HepG2 (cell line): ENCODE results near the gene HBB. TPM values are rescaled to one million over a fixed set of nuclear protein-coding genes. Genes with fewer than 3 reads are reported as not detected.

Experiments
- ATAC-seq: fragments of 200-7000 bp; cut with Tn5 transposase; 3 replicates; pipeline ENCODE4 v1.9.1; 2020; ENCODE audit warnings: mild to moderate bottlenecking, moderate library complexity
- BruUV-seq: library from RNA; stranded (reverse); fragments of 400-500 nt; replicated peaks from 2 replicates; lab custom pipeline; 2021; lab: Mats Ljungman, UMichigan
- CTCF ChIA-PET: fragments of 300-600 bp; formaldehyde crosslinking; extraction: SDS; loops from one replicate; lab custom pipeline; 2021; ENCODE audit warnings: low total read pairs, inconsistent platforms, low intra/inter-chr PET ratio; lab: Yijun Ruan, JAX
- POLR2A ChIA-PET: fragments of 350-600 bp; sonication (Branson Sonifier 250); formaldehyde crosslinking; loops from one replicate; lab custom pipeline; 2020; ENCODE audit warnings: antibody characterized with exemption, inconsistent platforms; lab: Yijun Ruan, JAX
- DNase-seq: peaks from one replicate; pipeline ENCODE4 v3.0.0-alpha.2; 2015; ENCODE audit warnings: low spot score
- FAIRE-seq: peaks from 3 replicates; lab custom pipeline; 2011; peaks lifted over from hg19 to GRCh38; lab: Jason Lieb, UNC
- H2AFZ ChIP-seq: one replicate; pipeline ENCODE4 v1.6.1; 2011; ENCODE audit warnings: low read length, inconsistent platforms
- H3K27ac ChIP-seq: fragments of 300-600 bp; 3 replicates; pipeline ENCODE4 v1.8.0; 2011; ENCODE audit warnings: mixed run types, mild to moderate bottlenecking, mixed read lengths, low read length, inconsistent platforms; ENCODE audit not compliant: insufficient read depth; ENCODE audit errors: extremely low read length
- H3K27me3 ChIP-seq, 2 experiments: fragments of 200-600 bp in 1 of 2; 2 replicates in 1 of 2; 3 replicates in 1 of 2; pipeline versions ENCODE4 v1.6.0 to v1.8.0; 2011; ENCODE audit warnings: low read length in 2 of 2, mild to moderate bottlenecking in 2 of 2, moderate library complexity in 2 of 2, inconsistent platforms in 1 of 2; ENCODE audit not compliant: insufficient read depth in 2 of 2, control insufficient read depth in 1 of 2
- H3K36me3 ChIP-seq, 2 experiments: fragments of 200-600 bp in 1 of 2; replicated peaks in 1 of 2; 2 replicates in 1 of 2; 3 replicates in 1 of 2; pipeline versions ENCODE4 v1.5.1 to v1.8.0; 2011; ENCODE audit warnings: low read length in 2 of 2, inconsistent platforms in 1 of 2; ENCODE audit not compliant: insufficient read depth in 2 of 2, control insufficient read depth in 1 of 2
- H3K4me1 ChIP-seq: 2 replicates; pipeline ENCODE4 v1.5.1; 2012; ENCODE audit warnings: low read length, inconsistent platforms; ENCODE audit not compliant: insufficient read depth
- H3K4me2 ChIP-seq: 2 replicates; pipeline ENCODE4 v1.6.0; 2011; ENCODE audit warnings: low read depth, low read length, inconsistent platforms
- H3K4me3 ChIP-seq, 3 experiments: fragments of 200-600 bp in 1 of 3; sonication (generic), shearing (Covaris generic) in 1 of 3; replicated peaks in 1 of 3; 2 replicates each; pipeline ENCODE4 v1.5.1; 2011 to 2016; ENCODE audit warnings: low read length in 3 of 3, inconsistent platforms in 2 of 3, low read depth in 2 of 3, mild to moderate bottlenecking in 2 of 3, control low read depth in 1 of 3, mixed read lengths in 1 of 3; ENCODE audit not compliant: insufficient read depth in 1 of 3
- H3K79me2 ChIP-seq: one replicate; pipeline ENCODE4 v1.6.1; 2011; ENCODE audit warnings: low read length, inconsistent platforms; ENCODE audit not compliant: insufficient read depth
- H3K9ac ChIP-seq: 2 replicates; pipeline ENCODE4 v1.6.0; 2011; ENCODE audit warnings: mild to moderate bottlenecking, low read depth, low read length, inconsistent platforms; ENCODE audit not compliant: insufficient read depth
- H3K9me3 ChIP-seq: 2 replicates; pipeline ENCODE4 v1.5.1; 2012; ENCODE audit warnings: mild to moderate bottlenecking, low read length
- H4K20me1 ChIP-seq: 2 replicates; pipeline ENCODE4 v1.6.0; 2011; ENCODE audit warnings: inconsistent platforms, mild to moderate bottlenecking, low read length, moderate library complexity; ENCODE audit not compliant: insufficient read depth
- ATF7-NPFF ChIP-seq: sonication (generic); formaldehyde crosslinking; IDR thresholded peaks from 2 replicates; pipeline ENCODE4 v1.8.1; 2023; ENCODE audit warnings: mild to moderate bottlenecking, low read depth, missing genetic modification reagents, moderate library complexity
- CEBPB ChIP-seq: IDR thresholded peaks from 2 replicates; pipeline ENCODE4 v1.6.1; 2011; ENCODE audit warnings: low read depth, low read length, improper control_type of control experiment, borderline replicate concordance
- CREB1 ChIP-seq, 2 experiments: fragments of 450-650 bp in 1 of 2; IDR thresholded peaks; 2 replicates each; pipeline ENCODE4 v1.6.1; 2016 to 2017; ENCODE audit warnings: control low read depth in 1 of 2, mild to moderate bottlenecking in 1 of 2, missing compliant biosample characterization in 1 of 2, missing genetic modification characterization in 1 of 2
- DMAP1 ChIP-seq: IDR thresholded peaks from 2 replicates; pipeline ENCODE4 v1.6.1; 2016
- MEIS2 ChIP-seq: sonication (generic); formaldehyde crosslinking; IDR thresholded peaks from 2 replicates; pipeline ENCODE4 v1.9.0; 2021; ENCODE audit warnings: mild to moderate bottlenecking, missing genetic modification reagents
- PATZ1 ChIP-seq: sonication (generic); formaldehyde crosslinking; IDR thresholded peaks from 2 replicates; pipeline ENCODE4 v1.4.0; 2020; ENCODE audit warnings: missing genetic modification reagents
- TAF15 ChIP-seq: fragments of 200-400 bp; formaldehyde crosslinking; IDR thresholded peaks from one replicate; pipeline ENCODE4 v1.6.1; 2018; ENCODE audit warnings: mild to moderate bottlenecking, low read depth, low read length; ENCODE audit not compliant: poor library complexity, severe bottlenecking
- ZIK1 ChIP-seq: sonication (generic); formaldehyde crosslinking; IDR thresholded peaks from 2 replicates; pipeline ENCODE4 v1.5.0; 2020; ENCODE audit warnings: mild to moderate bottlenecking, low read depth, missing genetic modification reagents, borderline replicate concordance
- ZNF777 ChIP-seq: sonication (generic); formaldehyde crosslinking; IDR thresholded peaks from 2 replicates; pipeline ENCODE4 v1.4.0; 2020; ENCODE audit warnings: missing genetic modification reagents
- WGBS: methylation state at CpG from one replicate; pipeline ENCODE4 v1.1.6; 2017; ENCODE audit warnings: low lambda C conversion rate; 5-methylcytosine and 5-hydroxymethylcytosine counted together
- in situ Hi-C: cut with HindIII; loops from 2 replicates; pipeline ENCODE4 v1.10.0; 2017; ENCODE audit warnings: low pct_unique_long_range_greater_than_20kb; ENCODE audit not compliant: extremely low pct_ligation_motif_present
- intact Hi-C: fragments of 100-400 bp; cut with micrococcal nuclease; formaldehyde crosslinking; loops from one replicate; pipeline ENCODE4 v1.10.0; 2022; ENCODE audit not compliant: unreplicated experiment
- polyA plus RNA-seq, 8 experiments: library from polyadenylated mRNA; depleted of rRNA in 3 of 8; stranded (reverse) in 7 of 8; unstranded in 1 of 8; fragments of >200 nt; fragmentation: Illumina TruSeq in 4 of 8; extraction: Trizol in 4 of 8; gene quantifications; 2 replicates each; pipeline versions ENCODE4 v1.2.1 to v1.2.3, GENCODE V29; 2011 to 2016; ENCODE audit warnings: low read depth in 4 of 8, missing spikeins in 1 of 8, mixed read lengths in 1 of 8; ENCODE audit not compliant: insufficient read depth in 1 of 8
- total RNA-seq, 5 experiments: library from RNA; depleted of rRNA; stranded (reverse); fragments of >200 nt; fragmentation: Illumina TruSeq; extraction: Trizol; gene quantifications; 2 replicates each; pipeline ENCODE4 v1.2.3, GENCODE V29; 2016; ENCODE audit warnings: low read depth in 1 of 5
- TF ChIP-seq, protein P1 (sequence below): sonication (generic); formaldehyde crosslinking; IDR thresholded peaks from 2 replicates; pipeline ENCODE4 v1.5.0; 2020; ENCODE audit warnings: mild to moderate bottlenecking, missing genetic modification reagents

Gene HBB
- total and polyA plus RNA-seq, 2 of the 13 experiments (the other 11 are each of a cell fraction or from before 2014, with no cell fraction given): not detected

- ChIA-PET CTCF (no interaction called here), POLR2A (no interaction called here)
- Histone ChIP-seq H2AFZ (no peak overlapping the region), H3K4me1 (no peaks in the 10 kb centered on the region), H3K36me3 (no peaks in the 10 kb centered on the region), H3K4me3 (no peak overlapping the region), H4K20me1 (no peaks in the 10 kb centered on the region), H3K9ac (no peak overlapping the region), H3K79me2 (no peaks in the 10 kb centered on the region), H3K4me2 (no peak overlapping the region), H3K27me3 (peaks cover 0 to 2% of the 10 kb centered on the region in 2 experiments; a peak in 2 of 5 replicates), H3K27ac (no peak overlapping the region), H3K9me3 (no peaks in the 10 kb centered on the region)
- no peak for ATAC-seq
- BruUV-seq: no TSS peak
- in situ Hi-C loops: no loop called here
- no peak for FAIRE-seq
- intact Hi-C loops: no loop called here
- WGBS: 21% methylated on average over 9 of the region's 9 CpGs
- no peak for DNase-seq
- TF ChIP-seq, protein P1, sequence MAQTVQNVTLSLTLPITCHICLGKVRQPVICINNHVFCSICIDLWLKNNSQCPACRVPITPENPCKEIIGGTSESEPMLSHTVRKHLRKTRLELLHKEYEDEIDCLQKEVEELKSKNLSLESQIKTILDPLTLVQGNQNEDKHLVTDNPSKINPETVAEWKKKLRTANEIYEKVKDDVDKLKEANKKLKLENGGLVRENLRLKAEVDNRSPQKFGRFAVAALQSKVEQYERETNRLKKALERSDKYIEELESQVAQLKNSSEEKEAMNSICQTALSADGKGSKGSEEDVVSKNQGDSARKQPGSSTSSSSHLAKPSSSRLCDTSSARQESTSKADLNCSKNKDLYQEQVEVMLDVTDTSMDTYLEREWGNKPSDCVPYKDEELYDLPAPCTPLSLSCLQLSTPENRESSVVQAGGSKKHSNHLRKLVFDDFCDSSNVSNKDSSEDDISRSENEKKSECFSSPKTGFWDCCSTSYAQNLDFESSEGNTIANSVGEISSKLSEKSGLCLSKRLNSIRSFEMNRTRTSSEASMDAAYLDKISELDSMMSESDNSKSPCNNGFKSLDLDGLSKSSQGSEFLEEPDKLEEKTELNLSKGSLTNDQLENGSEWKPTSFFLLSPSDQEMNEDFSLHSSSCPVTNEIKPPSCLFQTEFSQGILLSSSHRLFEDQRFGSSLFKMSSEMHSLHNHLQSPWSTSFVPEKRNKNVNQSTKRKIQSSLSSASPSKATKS (CRISPR knock-in tag): no peak
- TF ChIP-seq ZNF777 (CRISPR knock-in tag) (no peak), MEIS2 (no peak), CEBPB (no peak), DMAP1 (CRISPR knock-in tag) (no peak), TAF15 (no peak), CREB1 (IDR thresholded peaks at IDR 0.05) (no peak), CREB1 (CRISPR knock-in tag; IDR thresholded peaks at IDR 0.05) (no peak), ZIK1 (CRISPR knock-in tag) (no peak), PATZ1 (CRISPR knock-in tag) (no peak), ATF7-NPFF (CRISPR knock-in tag) (no peak)
- TF ChIP-seq, all 625 proteins: peak for 0
Measured at GRCh38 chr11:5252192-5252918, 25.5 kb upstream of the HBB start.
